ENCODE data around the gene POM121L12.

Gene POM121L12

GRCh38 chr7:52995676-52996075, 39.8 kb upstream of the POM121L12 start:
- Histone ChIP-seq H3K27me3 (ENCODE audit: insufficient read depth, low read length) (no peaks in the 10 kb centered on the region), H3F3A (ENCODE audit: insufficient read depth, low read length) (no peaks in the 10 kb centered on the region), H3K9ac (ENCODE audit: low read length) (no peak overlapping the region), H3K79me2 (ENCODE audit: insufficient read depth, low read length) (no peaks in the 10 kb centered on the region), H2AFZ (ENCODE audit: low read length) (no peak overlapping the region), H3K9me2 (ENCODE audit: low read depth, low read length) (no peaks in the 10 kb centered on the region), H3K4me3 (ENCODE audit: low read depth, low read length, poor library complexity, severe bottlenecking) (no peak overlapping the region), H4K20me1 (ENCODE audit: insufficient read depth, low read length) (no peaks in the 10 kb centered on the region), H3K4me1 (ENCODE audit: insufficient read depth, low read length, severe bottlenecking) (no peaks in the 10 kb centered on the region), H3K36me3 (ENCODE audit: insufficient read depth, low read length) (no peaks in the 10 kb centered on the region), H3K4me2 (ENCODE audit: low read length) (no peak overlapping the region), H3K27ac (ENCODE audit: low read depth, low read length, poor library complexity, severe bottlenecking) (no peak overlapping the region), H3K9me3 (ENCODE audit: low read length) (no peaks in the 10 kb centered on the region)
- TF ChIP-seq CTCF (IDR thresholded peaks at IDR 0.05; ENCODE audit: low read length): no peak

- Histone ChIP-seq H3K36me3 (ENCODE audit: insufficient read depth, low read length) (no peaks in the 10 kb centered on the region; the same call in 1 of the 2 replicates), H3K9ac (ENCODE audit: low read length) (no peak overlapping the region), H2AFZ (ENCODE audit: low read length) (0 out of 2 replicates have a peak overlapping the region, but pooled peaks have one; percentile 18), H3K4me3 (ENCODE audit: low read depth, low read length, poor library complexity, severe bottlenecking) (no peak overlapping the region), H3K79me2 (ENCODE audit: insufficient read depth, low read length) (no peaks in the 10 kb centered on the region), H3K9me2 (ENCODE audit: low read depth, low read length) (no peaks in the 10 kb centered on the region), H3K27me3 (ENCODE audit: insufficient read depth, low read length) (no peaks in the 10 kb centered on the region), H3K4me2 (ENCODE audit: low read length) (no peak overlapping the region), H3F3A (ENCODE audit: insufficient read depth, low read length) (no peaks in the 10 kb centered on the region), H4K20me1 (ENCODE audit: insufficient read depth, low read length) (no peaks in the 10 kb centered on the region), H3K9me3 (ENCODE audit: low read length) (peaks cover 3% of the 10 kb centered on the region; the same call in 1 of the 2 replicates), H3K27ac (ENCODE audit: low read depth, low read length, poor library complexity, severe bottlenecking) (no peak overlapping the region), H3K4me1 (ENCODE audit: insufficient read depth, low read length, severe bottlenecking) (no peaks in the 10 kb centered on the region)
- TF ChIP-seq CTCF (IDR thresholded peaks at IDR 0.05; ENCODE audit: low read length): no peak
- TF ChIP-seq EZH2 (IDR thresholded peaks at IDR 0.05; ENCODE audit: borderline replicate concordance, low read length): no peak
Measured at GRCh38 chr7:53001221-53001620, 34.2 kb upstream of the POM121L12 start.

GRCh38 chr7:53002389-53002788, 33.0 kb upstream of the POM121L12 start:
- no peak overlapping the region for H3K4me2 ChIP-seq (ENCODE audit: low read length)
- H3K9me3 ChIP-seq (ENCODE audit: low read length): peaks cover 15% of the 10 kb centered on the region
- H3K27me3 ChIP-seq (ENCODE audit: insufficient read depth, low read length): no peaks in the 10 kb centered on the region
- no peak overlapping the region for H3K27ac ChIP-seq (ENCODE audit: low read depth, low read length, poor library complexity, severe bottlenecking)
- H3K36me3 ChIP-seq (ENCODE audit: insufficient read depth, low read length): no peaks in the 10 kb centered on the region; the same call in 1 of the 2 replicates
- TF ChIP-seq CTCF (IDR thresholded peaks at IDR 0.05; ENCODE audit: low read length) (no peak), EZH2 (IDR thresholded peaks at IDR 0.05; ENCODE audit: borderline replicate concordance, low read length) (no peak)
- no peak overlapping the region for H3K4me3 ChIP-seq (ENCODE audit: low read depth, low read length, poor library complexity, severe bottlenecking)
- H3K79me2 ChIP-seq (ENCODE audit: insufficient read depth, low read length): no peaks in the 10 kb centered on the region
- H3K9ac ChIP-seq (ENCODE audit: low read length): no peak overlapping the region
- no peaks in the 10 kb centered on the region for H3K9me2 ChIP-seq (ENCODE audit: low read depth, low read length)
- H3K4me1 ChIP-seq (ENCODE audit: insufficient read depth, low read length, severe bottlenecking): no peaks in the 10 kb centered on the region
- H4K20me1 ChIP-seq (ENCODE audit: insufficient read depth, low read length): no peaks in the 10 kb centered on the region
- no peak overlapping the region for H2AFZ ChIP-seq (ENCODE audit: low read length)
- H3F3A ChIP-seq (ENCODE audit: insufficient read depth, low read length): no peaks in the 10 kb centered on the region

All from OCI-LY1 (cell line).